ENCODE data around the gene ING5.
"Not testable (repeated sequence)": the region's sequence is repeated elsewhere in the genome, so short reads cannot be mapped to it uniquely, and the experiment has no call there.

Gene ING5

DNA sequence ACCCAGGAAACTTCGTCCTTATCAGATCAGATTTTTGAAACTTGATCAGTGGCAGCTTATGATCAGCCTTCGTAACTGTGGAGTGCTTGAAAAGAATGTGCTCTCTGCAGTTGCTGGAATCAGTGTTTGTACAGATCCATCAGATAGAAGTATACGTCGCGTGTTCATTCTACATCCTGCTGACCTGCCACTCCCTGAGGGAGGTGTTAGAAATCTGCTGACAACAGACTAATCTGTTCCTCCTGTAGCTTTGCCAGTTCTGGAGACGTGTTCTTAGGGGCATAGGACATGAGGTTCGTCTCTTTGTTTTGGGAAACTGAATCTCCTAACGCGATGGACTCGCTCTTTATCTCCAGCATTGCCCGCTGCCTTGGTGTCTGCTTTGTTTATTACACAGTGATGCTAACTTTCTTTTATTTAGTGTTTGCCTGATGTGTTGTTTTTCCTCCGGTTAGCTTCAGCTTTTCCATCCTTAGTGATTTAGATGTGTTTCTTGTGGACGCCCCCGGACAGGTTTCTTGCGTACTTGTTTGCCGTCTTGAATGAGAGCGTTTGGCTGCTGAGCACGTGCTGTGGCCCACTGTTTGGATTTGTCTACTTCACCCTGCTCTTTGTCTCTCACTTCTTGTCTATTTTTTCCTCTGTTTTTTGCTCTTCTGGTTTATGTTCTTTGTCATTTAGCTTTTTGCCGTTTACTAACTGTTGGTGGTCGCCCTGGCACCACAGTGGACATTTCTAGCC, 57.4 kb downstream of the ING5 start:
- DNase-seq (ENCODE audit: low read depth in 3 of 3, low spot score in 1 of 3): no peak

DNA sequence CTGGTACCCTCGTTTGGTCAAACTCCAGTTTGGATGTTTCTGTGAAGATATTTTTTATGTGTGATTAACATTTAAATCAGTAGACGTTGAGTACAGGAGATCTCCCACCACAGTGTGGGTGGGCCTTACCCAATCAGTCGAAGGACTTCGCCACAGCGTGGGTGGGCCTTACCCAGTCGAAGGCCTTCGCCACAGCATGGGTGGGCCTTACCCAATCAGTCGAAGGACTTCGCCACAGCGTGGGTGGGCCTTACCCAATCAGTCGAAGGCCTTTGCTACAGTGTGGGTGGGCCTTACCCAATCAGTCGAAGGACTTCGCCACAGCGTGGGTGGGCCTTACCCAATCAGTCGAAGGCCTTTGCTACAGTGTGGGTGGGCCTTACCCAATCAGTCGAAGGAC, 58.1 kb downstream of the ING5 start:
- not testable (repeated sequence) for DNase-seq (ENCODE audit: low read depth in 3 of 3, low spot score in 1 of 3)

DNA sequence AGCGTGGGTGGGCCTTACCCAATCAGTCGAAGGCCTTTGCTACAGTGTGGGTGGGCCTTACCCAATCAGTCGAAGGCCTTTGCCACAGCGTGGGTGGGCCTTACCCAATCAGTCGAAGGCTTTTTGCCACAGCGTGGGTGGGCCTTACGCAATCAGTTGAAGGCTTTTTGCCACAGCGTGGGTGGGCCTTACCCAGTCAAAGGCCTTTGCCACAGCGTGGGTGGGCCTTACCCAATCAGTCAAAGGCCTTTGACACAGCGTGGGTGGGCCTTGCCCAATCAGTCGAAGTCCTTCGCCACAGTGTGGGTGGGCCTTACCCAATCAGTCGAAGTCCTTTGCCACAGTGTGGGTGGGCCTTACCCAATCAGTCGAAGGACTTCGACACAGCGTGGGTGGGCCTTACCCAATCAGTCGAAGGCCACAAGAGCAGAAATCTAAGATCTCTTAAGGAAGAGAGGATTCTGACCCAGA, 58.5 kb downstream of the ING5 start:
- DNase-seq (ENCODE audit: low read depth in 3 of 3, low spot score in 1 of 3): no peak

DNA sequence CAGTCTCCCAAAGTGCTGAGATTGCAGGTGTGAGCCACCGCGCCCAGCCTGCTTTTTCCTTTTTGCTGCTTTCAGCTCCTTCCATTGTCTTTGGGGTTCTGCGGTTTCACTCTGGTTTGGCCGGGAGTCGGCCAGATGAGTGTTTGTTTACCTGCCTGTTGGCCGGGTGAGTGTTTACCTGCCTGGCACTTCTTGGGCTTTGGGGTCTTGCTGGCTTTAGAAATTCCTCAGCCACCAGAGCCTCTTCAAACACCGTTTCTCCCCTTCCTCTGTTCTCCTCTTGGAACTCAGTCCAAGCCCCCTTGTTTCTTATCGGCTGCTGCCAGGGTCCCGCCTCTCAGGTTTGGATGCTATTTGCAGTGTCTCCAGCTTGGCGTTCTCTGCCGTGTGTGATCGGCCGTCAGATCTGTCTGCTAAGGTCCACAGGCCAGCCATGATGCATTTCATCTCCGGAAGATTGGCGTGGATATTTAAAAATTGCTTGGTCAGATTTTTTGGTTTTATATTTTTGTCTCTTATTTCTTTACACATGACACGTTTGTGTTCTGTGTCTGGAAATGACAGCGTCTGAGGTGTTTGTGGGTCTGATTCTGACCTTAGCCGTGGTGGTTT, 60.6 kb downstream of the ING5 start:
- DNase-seq (ENCODE audit: low read depth in 3 of 3, low spot score in 1 of 3): no peak

DNA sequence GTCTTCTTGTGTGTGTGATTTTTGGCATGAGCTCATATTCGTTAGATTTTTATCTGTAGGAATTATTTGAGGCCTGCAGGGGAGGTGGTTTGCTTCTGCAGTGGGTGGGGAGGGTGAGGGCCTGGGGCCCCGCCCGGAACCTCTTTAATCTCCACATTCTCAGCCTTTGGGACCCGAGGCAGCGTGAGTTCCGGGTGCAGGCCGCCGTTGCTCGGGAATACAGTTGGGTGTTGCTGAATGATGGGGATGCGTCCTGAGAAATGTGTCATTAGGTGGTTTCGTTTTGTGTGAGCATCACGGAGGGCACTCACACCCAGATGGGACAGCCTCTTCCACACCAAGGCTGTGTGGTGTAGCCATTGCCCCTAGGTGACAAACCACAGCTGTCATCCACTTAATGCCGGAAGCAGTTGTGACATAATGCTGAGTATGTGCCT, 61.1 kb downstream of the ING5 start:
- peak in 2 of 3 donors; percentile 28 to 32 for DNase-seq (ENCODE audit: low read depth in 3 of 3, low spot score in 1 of 3)

DNA sequence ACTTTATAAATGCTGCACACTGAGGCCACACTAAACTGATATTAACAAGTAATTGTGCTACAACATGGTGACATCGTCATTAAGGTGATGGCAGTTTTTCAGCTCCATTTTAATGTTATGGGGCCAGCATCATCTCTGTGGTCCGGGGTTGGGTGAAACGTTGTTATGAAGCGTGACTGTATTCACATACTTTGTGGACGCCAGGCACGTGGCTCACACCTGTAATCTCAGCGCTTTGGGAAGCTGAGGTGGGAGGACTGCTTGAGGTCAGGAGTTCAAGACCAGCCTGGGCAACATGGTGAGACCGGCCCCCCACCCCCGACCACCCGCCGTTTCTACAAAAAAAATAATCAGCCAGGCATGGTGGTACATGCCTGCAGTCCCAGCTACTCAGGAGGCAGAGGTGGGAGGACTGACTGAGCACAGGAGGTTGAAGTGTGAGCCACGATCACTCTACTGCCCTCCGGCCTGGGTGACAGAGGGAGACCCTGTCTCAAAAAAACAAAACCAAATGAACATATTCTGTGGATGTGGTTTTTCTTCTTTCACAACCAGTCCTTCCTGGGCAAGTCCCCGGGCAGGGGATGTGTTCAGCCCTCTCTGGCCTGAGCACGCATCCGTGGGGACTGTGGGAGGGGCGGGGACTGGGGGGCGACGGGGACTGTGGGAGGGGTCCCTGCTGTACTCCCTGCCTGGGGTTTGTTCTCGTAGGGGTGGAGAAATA, 61.9 kb downstream of the ING5 start:
- no peak for DNase-seq (ENCODE audit: low read depth in 3 of 3, low spot score in 1 of 3)

DNA sequence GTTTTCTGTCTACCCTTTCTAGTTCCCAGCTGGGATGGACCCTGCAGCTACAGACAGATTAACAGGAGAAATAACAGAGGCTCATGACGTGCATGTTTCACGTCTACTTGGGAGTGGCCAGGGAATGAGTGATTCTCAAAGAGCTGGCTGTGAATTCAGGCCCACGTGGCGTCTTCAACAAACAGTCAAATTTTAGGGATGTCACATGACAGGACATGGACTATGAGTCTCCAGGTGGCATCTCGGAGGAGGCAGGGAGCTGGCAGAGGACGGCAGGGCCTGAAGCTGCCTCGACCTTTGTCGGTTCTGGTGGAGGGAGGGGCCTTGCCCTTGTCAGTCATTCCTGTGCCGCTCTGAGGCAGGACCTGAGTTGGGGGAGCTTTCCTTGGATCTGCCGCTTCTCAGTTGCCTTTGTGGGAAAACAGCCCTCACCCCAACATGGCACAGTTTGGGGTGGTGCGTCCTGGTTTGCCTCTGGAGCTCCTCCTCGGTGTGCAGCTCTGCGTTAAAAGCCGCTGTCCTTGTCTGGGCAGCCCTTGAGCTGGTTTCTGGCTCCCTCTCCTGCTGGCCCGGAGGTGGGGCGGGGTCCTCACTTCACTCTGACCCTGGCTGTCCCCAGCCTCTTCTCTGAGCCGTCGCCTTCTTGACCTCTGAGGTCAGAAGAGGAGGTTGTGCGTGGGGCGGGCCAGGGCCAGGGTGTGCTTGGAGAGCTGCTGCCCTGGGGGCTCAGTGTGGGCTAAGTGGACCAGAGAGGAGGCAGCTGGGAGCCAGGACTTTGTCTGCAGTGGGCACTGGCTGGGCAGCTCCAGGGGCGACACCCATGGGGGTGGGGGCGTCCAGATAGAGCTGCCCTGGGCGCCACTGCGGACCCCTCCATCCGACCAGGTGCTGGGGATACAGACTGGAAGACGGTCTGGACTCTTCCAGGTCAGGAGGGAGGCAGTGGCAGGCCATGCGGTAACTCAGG, 62.7 kb downstream of the ING5 start:
- no peak for DNase-seq (ENCODE audit: low read depth in 3 of 3, low spot score in 1 of 3)

DNA sequence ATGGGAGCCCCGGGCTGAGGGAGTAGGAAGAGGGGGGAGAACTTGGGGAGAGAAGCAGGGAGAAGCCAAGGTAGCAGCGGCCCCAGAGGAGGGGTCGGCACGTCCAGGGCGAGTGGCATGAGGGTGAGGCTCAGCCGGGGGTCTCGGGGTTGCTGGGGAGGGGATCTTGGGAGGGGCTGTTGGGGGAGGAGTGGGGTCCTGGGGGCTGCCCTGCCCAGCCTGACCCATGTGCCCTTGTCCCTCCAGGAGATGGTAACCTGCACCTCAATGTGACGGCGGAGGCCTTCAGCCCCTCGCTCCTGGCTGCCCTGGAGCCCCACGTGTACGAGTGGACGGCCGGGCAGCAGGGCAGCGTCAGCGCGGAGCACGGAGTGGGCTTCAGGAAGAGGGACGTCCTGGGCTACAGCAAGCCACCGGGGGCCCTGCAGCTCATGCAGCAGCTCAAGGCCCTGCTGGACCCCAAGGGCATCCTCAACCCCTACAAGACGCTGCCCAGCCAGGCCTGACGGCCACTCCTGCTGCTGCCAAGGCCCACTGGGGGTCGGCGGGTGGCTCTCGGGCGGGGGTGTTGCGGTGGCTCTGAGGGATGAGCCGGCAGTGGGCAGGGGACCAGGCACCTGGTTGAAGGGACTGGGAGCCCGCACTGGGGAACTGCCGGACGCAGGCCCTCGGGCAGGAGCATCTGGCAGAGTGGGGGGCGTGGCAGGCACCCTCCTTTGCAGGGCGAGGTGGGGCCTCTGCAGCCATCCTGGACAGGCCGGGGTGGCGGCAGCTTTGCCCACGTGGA, 65.8 kb downstream of the ING5 start:
- DNase-seq (ENCODE audit: low read depth in 3 of 3, low spot score in 1 of 3): no peak

DNA sequence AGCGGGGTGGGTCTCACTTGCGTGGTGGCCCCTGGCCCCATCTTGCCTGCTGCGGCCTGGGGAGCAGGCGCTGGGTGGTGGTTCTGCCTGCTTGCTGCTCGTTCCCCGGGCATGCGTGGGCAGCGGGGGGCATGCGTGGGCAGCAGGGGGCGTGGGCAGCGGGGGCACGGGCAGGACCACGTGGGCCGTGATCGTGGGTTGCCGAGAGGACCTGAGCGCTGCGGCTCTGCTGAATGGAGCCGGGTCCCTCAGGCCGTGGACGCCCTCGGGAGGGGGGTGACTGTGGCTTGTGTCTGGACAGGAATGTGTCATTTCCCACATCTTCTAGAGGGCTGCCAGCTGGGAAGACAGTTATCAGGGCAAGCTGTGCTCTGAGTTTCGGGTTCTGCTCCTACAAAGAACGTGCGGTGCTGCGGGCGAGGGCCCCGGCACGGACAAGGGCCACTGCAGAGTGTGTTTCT, 66.4 kb downstream of the ING5 start:
- no peak for DNase-seq (ENCODE audit: low read depth in 3 of 3, low spot score in 1 of 3)

DNA sequence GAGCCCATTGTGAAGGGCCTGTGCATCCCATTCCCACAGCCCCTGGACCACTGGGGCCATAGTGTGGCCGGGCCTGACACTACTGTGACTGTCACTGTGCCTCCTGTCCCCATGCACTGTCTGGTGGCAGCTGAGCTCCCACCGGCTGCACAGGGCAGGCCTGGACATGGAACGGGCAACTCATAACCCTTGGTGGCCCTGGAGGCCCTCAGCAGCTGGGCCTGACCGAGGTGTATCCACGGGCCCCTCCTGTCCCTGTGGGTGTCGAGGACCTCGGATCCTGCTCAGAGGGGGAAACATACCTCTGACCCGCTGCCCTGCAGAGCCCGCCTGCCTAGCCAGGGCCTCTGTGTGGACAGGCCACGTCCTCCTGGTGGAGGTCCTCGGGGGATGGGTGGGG, 67.0 kb downstream of the ING5 start:
- no peak for DNase-seq (ENCODE audit: low read depth in 3 of 3, low spot score in 1 of 3)

DNA sequence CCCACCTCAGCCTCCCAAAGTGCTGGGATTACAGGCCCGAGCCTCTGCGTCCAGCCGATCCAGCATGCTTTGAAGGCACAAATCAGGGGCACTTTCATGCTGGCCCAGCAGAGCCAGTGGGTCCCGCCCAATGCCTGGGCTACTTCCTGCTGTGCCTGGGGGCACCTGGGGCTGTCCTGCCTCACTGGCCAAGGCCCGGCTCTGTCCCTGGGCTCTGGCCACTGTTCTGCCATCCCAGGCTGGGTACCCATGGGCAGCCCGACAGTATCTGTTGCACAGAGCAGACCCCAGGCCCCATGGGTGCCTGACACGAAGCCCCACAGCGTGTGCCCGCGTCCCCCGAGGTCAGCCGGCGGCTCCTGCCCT, 68.0 kb downstream of the ING5 start:
- DNase-seq (ENCODE audit: low read depth in 3 of 3, low spot score in 1 of 3): no peak

DNA sequence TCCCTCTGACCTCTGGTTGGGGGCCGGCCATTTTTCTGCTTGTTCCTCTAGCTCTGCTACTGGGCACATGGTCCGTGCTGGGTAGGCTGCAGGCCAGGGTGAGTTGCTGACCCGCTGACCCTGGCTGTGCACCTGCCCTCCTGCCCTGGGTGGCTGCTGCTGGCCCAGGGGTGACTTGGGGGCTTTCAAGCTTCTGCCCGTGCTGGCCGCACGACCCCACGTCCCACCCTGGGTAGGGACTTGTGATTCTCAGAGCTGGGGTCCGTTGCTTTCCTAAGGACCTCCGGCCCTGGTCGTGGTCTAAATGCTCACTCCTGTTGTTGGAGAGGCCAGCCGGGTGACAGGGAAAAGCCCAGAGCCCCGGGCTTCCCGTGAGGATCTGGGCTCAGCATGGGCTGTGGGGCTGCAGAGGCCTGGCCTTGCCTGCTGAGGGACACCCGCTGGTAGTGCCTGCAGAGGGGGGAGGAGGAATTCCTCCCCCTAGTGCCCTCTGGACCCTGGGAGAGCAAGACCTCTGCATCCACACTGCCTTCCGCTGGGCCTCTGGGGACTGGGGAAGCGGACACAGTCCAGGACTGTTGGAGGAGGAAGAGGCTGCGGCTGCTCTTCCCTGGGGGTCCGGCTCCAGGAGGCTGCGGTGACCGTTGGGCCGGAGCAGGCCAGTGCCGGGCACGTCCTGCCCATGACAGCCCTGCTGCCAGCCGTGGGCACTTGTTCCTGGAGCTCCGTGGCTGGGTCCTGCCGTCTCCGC, 68.5 kb downstream of the ING5 start:
- no peak for DNase-seq (ENCODE audit: low read depth in 3 of 3, low spot score in 1 of 3)

DNA sequence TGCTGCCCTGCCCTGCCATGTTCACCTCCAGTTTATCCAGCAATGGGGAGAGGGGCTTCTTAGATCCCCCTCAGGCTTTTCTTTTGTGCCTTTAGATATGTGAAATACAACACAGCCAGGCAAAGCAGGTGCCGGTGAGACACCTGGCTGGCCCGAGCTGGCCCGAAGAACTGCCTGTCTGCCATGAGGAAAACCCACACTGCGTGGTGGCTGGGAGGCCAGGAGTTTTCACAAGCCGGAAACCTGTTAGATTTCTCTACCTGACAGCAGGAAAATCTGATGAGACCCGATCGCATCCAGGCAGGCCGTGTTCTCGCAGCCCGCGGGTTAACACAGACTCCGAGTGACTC, 69.1 kb downstream of the ING5 start:
- no peak for DNase-seq (ENCODE audit: low read depth in 3 of 3, low spot score in 1 of 3)

DNA sequence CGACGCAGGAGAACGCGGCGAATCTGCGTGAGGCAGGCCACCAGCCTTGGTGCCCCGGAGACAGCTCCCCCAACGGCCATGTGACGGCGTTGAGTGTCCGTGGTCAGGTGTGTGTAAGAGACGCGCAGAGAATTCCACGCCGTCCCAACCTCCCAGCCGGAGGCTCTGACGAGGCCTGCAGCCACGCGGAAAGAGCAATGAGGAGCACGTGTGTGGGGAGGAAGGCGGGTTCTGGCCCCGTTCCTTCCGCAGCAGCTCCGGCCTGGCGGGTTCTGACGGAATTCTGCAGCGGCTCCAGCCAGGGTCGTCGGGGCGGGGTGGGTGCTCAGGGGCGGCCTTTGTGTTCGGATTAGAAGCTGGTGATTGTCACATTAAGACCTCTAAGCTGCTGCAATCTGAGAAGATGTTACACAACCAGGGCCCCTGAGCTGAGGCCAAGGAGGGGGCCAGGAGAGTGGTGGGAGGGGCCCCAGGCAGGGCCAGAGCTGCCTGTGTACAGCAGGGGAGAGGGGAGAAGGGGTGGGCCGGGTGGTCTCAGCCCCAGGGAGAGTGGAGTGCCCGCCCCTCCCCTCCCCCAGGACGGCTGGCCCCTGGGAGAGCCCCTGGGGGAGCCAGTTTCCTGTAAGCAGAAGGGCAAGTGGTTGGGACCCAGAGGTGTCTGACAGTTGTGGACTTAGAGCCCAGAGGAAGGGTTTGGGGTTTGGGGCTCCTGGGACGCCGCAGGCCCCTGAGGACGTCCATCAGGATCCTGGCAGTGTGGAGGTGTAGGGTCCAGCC, 69.6 kb downstream of the ING5 start:
- no peak for DNase-seq (ENCODE audit: low read depth in 3 of 3, low spot score in 1 of 3)

DNA sequence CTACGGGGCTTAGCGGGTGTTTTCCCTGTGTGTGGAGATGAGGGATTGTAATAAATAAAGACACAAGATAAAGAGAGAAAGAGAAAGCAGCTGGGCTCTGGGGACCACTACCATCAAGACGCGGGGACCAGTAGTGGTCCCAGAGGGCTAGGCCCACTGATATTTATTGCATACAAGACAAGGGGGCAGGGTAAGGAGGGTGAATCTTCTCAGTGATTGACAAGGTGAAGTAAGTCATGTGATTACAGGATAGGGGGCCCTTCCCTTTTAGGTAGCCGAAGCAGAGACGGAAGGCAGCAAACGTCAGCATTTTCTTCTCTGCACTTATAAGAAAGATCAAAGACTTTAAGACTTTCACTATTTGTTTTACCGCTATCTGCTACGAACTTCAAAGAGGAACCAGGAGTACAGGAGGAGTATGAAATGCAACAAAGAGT, 70.2 kb downstream of the ING5 start:
- DNase-seq (ENCODE audit: low read depth in 3 of 3, low spot score in 1 of 3): no peak

DNA sequence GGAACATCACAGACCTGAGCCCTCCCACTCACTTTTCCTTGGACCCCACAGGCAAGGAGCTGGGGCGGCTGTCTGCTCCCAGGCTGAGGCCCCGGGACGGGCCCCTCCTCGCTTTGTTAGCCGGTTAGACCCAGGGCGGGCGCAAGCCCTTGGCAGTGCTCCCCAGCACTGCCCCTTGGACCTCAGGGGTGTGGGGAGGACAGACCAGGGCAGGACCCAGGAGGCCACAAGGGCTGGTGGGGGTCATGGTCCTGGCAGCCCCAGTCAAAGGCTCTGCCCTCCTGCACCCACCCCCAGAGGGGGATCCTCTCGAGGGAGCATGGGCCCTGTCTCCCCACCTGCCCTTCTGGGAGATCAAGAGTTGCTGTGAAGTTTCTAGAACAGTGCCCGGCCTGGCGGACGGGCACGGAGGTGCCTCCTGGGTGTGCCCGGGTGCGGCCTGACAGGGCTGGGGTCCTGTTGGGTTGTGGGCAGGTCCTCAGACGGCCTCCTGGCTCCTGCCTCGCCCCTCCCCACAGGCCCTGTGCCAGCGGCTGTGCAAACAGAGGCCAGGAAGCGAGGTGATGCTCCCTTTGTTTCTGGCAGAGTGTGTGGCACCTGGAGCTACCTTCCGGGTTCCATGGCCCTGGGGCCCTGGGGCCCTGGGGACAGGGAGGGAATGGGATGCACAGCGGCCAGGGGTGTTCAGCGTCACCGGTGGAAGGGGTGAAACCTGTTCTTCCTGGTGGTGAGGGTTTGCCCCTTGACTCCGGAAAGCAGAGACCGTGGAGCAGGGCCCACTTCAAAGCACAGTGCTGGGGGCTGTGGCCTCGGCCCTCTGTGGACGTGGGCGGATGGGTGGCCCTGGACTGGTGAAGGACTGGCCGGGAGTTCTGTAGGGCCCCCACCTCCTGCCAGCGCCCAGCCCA, 71.9 kb downstream of the ING5 start:
- DNase-seq (ENCODE audit: low read depth in 3 of 3, low spot score in 1 of 3): no peak

DNA sequence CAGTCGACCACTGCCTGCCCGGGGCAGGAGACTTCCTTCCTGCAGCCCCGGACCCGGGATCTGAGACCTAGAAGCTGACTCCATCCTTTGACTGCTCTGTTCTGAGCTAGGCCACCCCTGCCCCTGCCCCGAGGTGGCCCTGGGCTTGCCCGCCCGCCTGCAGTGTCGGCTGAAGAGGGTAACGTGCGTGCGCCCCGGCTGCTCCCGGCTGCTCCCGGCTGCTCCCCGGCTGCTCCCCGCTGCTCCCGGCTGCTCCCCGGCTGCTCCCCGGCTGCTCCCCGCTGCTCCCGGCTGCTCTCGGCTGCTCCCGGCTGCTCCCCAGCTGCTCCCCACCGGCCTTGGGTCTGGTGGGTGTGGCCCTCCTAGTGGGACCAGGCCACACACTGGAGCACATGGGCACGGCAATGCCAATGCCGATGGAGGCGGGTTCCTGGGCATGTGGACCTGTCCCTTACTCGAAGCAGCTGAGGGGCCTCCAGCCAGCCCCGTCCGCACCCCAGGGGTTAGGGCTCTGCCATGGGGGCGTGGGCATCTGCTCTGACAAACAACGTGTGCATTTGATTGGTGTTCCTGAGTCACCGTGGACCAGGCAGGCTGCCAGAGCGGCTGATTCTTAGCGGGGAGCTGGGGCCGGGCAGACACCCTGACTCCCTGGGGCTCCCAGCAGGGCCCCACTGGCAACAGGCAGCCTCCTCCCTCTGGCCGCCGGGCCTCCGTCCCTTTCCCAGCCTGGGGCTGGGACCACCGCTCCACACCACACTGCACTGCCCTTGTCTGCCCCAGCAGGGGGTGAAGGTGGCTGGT, 72.8 kb downstream of the ING5 start:
- no peak for DNase-seq (ENCODE audit: low read depth in 3 of 3, low spot score in 1 of 3)

All from stimulated activated CD4-positive, alpha-beta T cell treated with anti-CD3 and anti-CD28 coated beads, TNF-alpha, amount 100 ng/mL, for 1 hour (primary cell).